Testis (tissue), 3 donors: Measurements from ENCODE around the gene ARHGAP33. TPM values are rescaled to one million over a fixed set of nuclear protein-coding genes. Genes with fewer than 3 reads are reported as not detected.

Source experiments
- DNase-seq: peaks from one replicate; pipeline ENCODE4 v3.0.0-alpha.2; 2019
- H3K27ac ChIP-seq, 2 donors: fragments of 200-600 bp; sonication (generic); one replicate each; pipeline ENCODE4 v1.5.1; 2019
- H3K27me3 ChIP-seq: fragments of 200-600 bp; sonication (generic); one replicate; pipeline ENCODE4 v1.5.1; 2019
- H3K36me3 ChIP-seq: fragments of 200-600 bp; sonication (generic); one replicate; pipeline ENCODE4 v1.5.1; 2017; ENCODE audit warnings: low read depth; ENCODE audit errors: missing control alignments
- H3K4me1 ChIP-seq: fragments of 200-600 bp; sonication (generic); one replicate; pipeline ENCODE4 v1.5.1; 2019
- H3K4me3 ChIP-seq, 2 donors: fragments of 200-600 bp; sonication (generic); one replicate each; pipeline ENCODE4 v1.5.1; 2017 to 2019
- H3K9me3 ChIP-seq: fragments of 200-600 bp; sonication (generic); one replicate; pipeline ENCODE4 v1.5.1; 2017
- POLR2A ChIP-seq: fragments of 450-650 bp; IDR thresholded peaks from one replicate; pipeline ENCODE4 v1.6.1; 2017; ENCODE audit warnings: antibody characterized with exemption, mild to moderate bottlenecking, moderate library complexity
- WGBS, 2 donors: methylation state at CpG; one replicate each; pipeline ENCODE4 v1.1.5; 2018; 5-methylcytosine and 5-hydroxymethylcytosine counted together
- intact Hi-C: fragments of 100-400 bp; cut with DNase I; formaldehyde crosslinking; loops from one replicate; pipeline ENCODE4 v1.15.1; 2023; ENCODE audit warnings: low total_unique reads
- polyA plus RNA-seq: library from polyadenylated mRNA; stranded (reverse); fragments of 350-450 nt; fragmentation: Illumina TruSeq; extraction: RNeasy Lipid Tissue Mini Kit (QIAGEN cat#74804); gene quantifications from one replicate; pipeline ENCODE4 v1.2.3, GENCODE V29; 2014; ENCODE audit warnings: low read depth, low replicate concordance; ENCODE audit not compliant: insufficient read depth
- total RNA-seq, 2 donors: library from RNA; depleted of rRNA; stranded (reverse); fragments of >200 nt; gene quantifications; one replicate each; pipeline ENCODE4 v1.2.3, GENCODE V29; 2016
- TF ChIP-seq, protein P1 (sequence below), 3 experiments: fragments of 450-650 bp in 2 of 3; fragments of 200-600 bp in 1 of 3; sonication (generic) in 1 of 3; IDR thresholded peaks; one replicate each; pipeline ENCODE4 v1.5.1; 2016 to 2019; ENCODE audit warnings: antibody characterized with exemption in 3 of 3, mild to moderate bottlenecking in 2 of 3, moderate library complexity in 1 of 3

ARHGAP33 gene
- total and polyA plus RNA-seq, 3 donors from 2014 or later: 46.6 to 133 (median 56.2) TPM

DNA sequence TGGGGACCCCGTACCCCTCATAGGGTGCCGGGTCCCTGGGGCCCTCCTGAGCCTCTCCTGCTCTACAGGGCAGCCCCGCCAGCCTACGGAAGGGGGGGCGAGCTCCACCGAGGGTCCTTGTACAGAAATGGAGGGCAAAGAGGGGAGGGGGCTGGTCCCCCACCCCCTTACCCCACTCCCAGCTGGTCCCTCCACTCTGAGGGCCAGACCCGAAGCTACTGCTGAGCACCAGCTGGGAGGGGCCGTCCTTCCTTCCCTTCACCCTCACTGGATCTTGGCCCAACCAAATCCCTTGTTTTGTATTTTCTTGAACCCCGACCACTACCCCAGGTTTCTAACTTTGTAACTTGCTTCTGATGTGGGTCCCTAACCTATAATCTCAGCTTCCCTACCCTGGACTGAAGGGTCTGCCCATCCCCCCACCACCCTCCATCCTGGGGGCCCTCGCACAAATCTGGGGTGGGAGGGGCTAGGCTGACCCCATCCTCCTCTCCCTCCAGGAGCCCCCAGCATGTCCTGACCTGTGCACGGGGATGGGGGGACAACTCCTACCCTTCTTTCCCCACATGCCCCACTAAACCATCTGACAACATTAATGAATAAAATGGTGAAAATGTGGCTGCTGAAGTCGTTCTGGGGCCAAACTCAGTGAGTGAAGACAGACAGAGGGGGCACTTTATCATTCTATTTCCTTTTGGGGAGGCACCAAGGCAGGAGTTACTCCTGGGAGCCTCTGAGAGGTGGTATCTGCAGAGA lies 13.0 kb downstream of the ARHGAP33 start:
- H3K27me3 ChIP-seq: no peaks in the 10 kb centered on the region
- DNase-seq: no peak
- no peak for TF ChIP-seq POLR2A
- TF ChIP-seq, protein P1, sequence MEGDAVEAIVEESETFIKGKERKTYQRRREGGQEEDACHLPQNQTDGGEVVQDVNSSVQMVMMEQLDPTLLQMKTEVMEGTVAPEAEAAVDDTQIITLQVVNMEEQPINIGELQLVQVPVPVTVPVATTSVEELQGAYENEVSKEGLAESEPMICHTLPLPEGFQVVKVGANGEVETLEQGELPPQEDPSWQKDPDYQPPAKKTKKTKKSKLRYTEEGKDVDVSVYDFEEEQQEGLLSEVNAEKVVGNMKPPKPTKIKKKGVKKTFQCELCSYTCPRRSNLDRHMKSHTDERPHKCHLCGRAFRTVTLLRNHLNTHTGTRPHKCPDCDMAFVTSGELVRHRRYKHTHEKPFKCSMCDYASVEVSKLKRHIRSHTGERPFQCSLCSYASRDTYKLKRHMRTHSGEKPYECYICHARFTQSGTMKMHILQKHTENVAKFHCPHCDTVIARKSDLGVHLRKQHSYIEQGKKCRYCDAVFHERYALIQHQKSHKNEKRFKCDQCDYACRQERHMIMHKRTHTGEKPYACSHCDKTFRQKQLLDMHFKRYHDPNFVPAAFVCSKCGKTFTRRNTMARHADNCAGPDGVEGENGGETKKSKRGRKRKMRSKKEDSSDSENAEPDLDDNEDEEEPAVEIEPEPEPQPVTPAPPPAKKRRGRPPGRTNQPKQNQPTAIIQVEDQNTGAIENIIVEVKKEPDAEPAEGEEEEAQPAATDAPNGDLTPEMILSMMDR (IDR thresholded peaks at IDR 0.05): no peak
- intact Hi-C loops: no loop called here
- no peaks in the 10 kb centered on the region for H3K4me1 ChIP-seq
- 80 to 81% methylated on average over 12 of the region's 12 CpGs for WGBS, 2 donors
- H3K36me3 ChIP-seq: no peaks in the 10 kb centered on the region
- H3K27ac ChIP-seq: no peak overlapping the region
- H3K4me3 ChIP-seq: no peak overlapping the region
- no peaks in the 10 kb centered on the region for H3K9me3 ChIP-seq

DNA sequence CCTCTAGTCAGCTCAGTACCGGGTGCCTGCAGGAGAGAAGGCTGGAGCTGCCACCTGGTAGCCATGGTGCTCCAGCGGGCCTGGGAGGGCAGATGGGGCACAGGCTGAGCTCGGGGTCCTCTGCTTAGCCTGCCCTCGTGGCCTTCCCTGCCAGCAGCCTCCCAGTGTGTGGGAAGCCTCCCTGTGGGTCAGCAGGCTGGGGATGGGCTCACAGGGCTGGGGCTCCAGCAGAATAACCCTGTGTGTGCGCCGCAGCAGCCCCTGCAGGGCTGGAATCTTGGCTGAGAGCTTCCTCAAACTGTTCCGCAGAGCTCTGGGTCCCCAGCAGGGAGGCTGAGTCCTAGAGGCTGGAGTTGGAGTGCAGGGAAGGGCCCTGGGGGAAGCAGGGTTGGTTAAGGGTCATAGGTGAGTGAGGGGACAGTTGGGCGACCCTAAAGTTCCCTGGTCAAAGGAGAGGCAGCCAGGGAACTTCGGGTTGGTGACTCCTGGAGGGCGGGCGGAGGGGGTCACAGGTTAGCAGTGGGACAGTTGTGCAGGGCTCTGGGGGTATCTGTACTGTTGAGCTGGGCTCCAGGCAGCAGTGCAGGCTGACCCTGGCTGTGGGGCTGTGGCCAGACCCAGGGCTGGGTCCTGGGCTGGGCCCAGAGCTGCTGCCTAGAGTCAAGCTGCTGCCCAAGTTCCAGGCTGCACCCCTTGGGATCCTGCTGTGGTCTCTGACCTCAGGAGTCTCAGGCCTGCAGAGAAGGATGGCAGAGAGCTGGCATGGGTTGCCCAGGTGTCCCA lies 14.0 kb downstream of the ARHGAP33 start:
- WGBS, 2 donors: 74 to 79% methylated on average over 4 to 11 of the region's 11 CpGs
- TF ChIP-seq, protein P1 (IDR thresholded peaks at IDR 0.05): no peak
- TF ChIP-seq POLR2A: no peak
- H3K36me3 ChIP-seq: no peaks in the 10 kb centered on the region
- no peaks in the 10 kb centered on the region for H3K4me1 ChIP-seq
- H3K27me3 ChIP-seq: no peaks in the 10 kb centered on the region
- no peak overlapping the region for H3K27ac ChIP-seq
- intact Hi-C loops: no loop called here
- no peaks in the 10 kb centered on the region for H3K9me3 ChIP-seq
- no peak overlapping the region for H3K4me3 ChIP-seq
- no peak for DNase-seq

DNA sequence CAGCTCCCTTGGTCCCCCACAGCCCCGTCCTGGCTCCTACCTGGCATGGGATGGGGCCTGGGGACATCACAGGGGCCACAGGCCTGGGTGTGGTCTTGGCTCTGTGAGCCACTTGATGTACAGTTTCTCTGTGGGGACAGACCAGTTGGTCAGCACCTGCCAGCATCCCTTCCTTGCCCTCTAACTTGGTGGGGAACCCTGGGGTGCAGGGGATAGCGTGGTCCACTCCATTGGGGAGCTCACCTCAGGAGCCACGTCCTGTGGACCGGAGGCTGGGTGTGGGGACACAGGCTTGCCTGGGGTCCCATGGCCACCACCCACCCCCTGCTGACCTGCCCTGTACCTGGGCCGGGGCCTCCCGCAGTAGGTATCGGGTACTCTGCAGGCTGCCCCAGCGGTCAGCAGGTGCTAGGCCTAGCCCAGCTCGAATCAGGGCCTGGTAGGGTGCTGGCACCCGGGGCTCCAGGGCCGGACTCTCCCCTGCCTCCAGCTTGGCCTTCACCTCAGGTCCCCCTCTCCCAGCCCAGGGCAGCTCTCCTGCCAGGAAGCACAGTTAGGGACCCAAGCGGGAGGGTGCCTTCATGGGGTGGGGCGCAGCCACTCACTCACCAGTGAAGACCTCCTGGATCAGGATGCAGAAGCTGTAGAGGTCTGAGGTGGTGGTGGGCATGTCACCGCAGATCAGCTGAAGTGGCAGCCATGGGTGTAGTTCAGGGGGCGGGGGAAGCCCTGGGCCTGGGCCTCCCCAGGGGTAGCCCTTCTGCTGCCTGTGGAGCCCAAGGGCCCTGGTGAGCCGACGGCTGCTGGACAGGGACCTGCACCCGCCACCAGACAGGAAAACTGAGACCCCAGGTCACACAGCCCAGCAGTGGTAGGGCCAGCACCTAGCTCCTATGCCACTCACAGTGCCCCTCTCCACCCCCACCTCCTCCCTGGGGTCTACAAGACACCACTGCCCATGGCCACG lies 14.9 kb downstream of the ARHGAP33 start:
- no peaks in the 10 kb centered on the region for H3K36me3 ChIP-seq
- WGBS, 2 donors: 83 to 87% methylated on average over 4 to 12 of the region's 19 CpGs
- no peak overlapping the region for H3K4me3 ChIP-seq
- no peaks in the 10 kb centered on the region for H3K9me3 ChIP-seq
- H3K4me1 ChIP-seq: no peaks in the 10 kb centered on the region
- no peak for DNase-seq
- H3K27ac ChIP-seq: no peak overlapping the region
- intact Hi-C loops: no loop called here
- H3K27me3 ChIP-seq: no peaks in the 10 kb centered on the region
- TF ChIP-seq POLR2A: no peak
- TF ChIP-seq, protein P1 (IDR thresholded peaks at IDR 0.05): no peak

DNA sequence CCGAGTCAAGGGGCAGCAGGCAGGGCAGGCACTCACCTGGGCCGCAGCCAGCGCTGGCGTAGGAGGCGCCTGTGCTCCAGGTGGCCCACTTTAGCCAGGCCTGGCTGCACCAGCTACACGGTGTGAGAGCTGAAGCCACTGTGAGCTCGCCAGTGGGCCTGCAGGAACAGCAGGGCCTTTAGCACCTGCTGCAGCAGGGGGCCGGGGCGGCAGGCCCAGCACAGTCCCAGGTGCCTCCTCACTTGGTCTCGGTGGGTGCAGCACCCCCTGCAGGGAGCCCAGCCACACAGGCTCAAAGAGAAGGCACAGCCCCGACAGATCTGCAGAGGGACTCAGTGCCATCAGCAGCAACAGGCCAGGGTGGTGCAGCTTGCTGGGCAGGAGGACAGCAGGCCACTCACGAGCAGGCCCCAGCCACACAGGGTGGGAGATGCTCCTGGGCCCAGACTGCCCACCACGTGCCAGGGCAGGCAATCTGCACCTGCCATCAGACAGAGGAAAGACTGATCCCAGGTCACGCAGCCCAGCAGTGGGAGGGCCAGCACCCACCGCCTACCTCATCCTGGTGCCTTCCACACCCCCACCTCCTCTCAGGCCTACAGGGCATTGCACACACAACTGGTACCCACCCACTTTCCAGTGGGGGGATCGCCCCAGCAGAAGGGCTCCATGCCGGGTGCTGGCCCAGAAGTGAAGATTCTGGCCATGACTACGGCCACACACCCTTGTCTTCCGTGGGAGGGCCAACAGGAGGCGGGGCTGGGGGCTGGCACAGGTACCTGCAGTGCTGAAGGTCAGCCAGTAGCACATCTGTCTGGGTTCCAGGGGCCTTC lies 15.8 kb downstream of the ARHGAP33 start:
- Histone ChIP-seq H3K27ac (no peak overlapping the region), H3K4me1 (no peaks in the 10 kb centered on the region), H3K4me3 (no peak overlapping the region), H3K36me3 (no peaks in the 10 kb centered on the region), H3K9me3 (no peaks in the 10 kb centered on the region), H3K27me3 (no peaks in the 10 kb centered on the region)
- WGBS, 2 donors: 40 to 63% methylated on average over 1 to 20 of the region's 20 CpGs
- DNase-seq: no peak
- intact Hi-C loops: no loop called here
- TF ChIP-seq, protein P1 (IDR thresholded peaks at IDR 0.05): no peak
- TF ChIP-seq POLR2A: no peak
